Trophoblast cell (in vitro differentiated cells and primary cell): ENCODE data around the gene PERM1.
A peak's percentile ranks its signal among the peaks of the same experiment; 100 is the strongest.
"Not testable (repeated sequence)": the region's sequence is repeated elsewhere in the genome, so short reads cannot be mapped to it uniquely, and the experiment has no call there.

ENCODE experiments used
- DNase-seq, 2 donors: peaks; one replicate each; pipeline ENCODE4 v3.0.0-alpha.2; 2016
- H2AFZ ChIP-seq: 2 replicates; pipeline ENCODE4 v1.6.1; 2013; ENCODE audit warnings: low read length, moderate library complexity, mild to moderate bottlenecking; ENCODE audit not compliant: insufficient read depth, poor library complexity
- H2AK5ac ChIP-seq: 2 replicates; pipeline ENCODE4 v1.6.1; 2013; ENCODE audit warnings: mild to moderate bottlenecking, low read length
- H2BK120ac ChIP-seq: 2 replicates; pipeline ENCODE4 v1.6.1; 2013; ENCODE audit warnings: low read length, mild to moderate bottlenecking, moderate library complexity; ENCODE audit not compliant: insufficient read depth, poor library complexity
- H2BK12ac ChIP-seq: 2 replicates; pipeline ENCODE4 v1.6.1; 2013; ENCODE audit warnings: mild to moderate bottlenecking, low read length, moderate library complexity
- H2BK5ac ChIP-seq: 2 replicates; pipeline ENCODE4 v1.6.1; 2013; ENCODE audit warnings: low read length, low read depth, moderate library complexity, mild to moderate bottlenecking; ENCODE audit not compliant: poor library complexity
- H3K14ac ChIP-seq: 2 replicates; pipeline ENCODE4 v1.6.1; 2013; ENCODE audit warnings: mild to moderate bottlenecking, low read length
- H3K18ac ChIP-seq: 2 replicates; pipeline ENCODE4 v1.6.1; 2013; ENCODE audit warnings: mild to moderate bottlenecking, low read length
- H3K23ac ChIP-seq: 2 replicates; pipeline ENCODE4 v1.6.1; 2013; ENCODE audit warnings: low read length
- H3K27ac ChIP-seq: 2 replicates; pipeline ENCODE4 v1.5.1; 2013; ENCODE audit warnings: low read depth, mild to moderate bottlenecking, inconsistent platforms, low read length, moderate library complexity
- H3K27me3 ChIP-seq: 2 replicates; pipeline ENCODE4 v1.6.1; 2013; ENCODE audit warnings: inconsistent platforms, mild to moderate bottlenecking, low read length, moderate library complexity; ENCODE audit not compliant: insufficient read depth
- H3K36me3 ChIP-seq, 2 experiments: 1 replicate in 1 of 2; 2 replicates in 1 of 2; pipeline ENCODE4 v1.6.1; 2013; ENCODE audit warnings: low read length in 2 of 2, mild to moderate bottlenecking in 2 of 2, moderate library complexity in 1 of 2; ENCODE audit not compliant: insufficient read depth in 2 of 2, control insufficient read depth in 1 of 2
- H3K4ac ChIP-seq: 2 replicates; pipeline ENCODE4 v1.6.1; 2013; ENCODE audit warnings: low read depth, mild to moderate bottlenecking, low read length, moderate library complexity
- H3K4me1 ChIP-seq, 2 experiments: 1 replicate in 1 of 2; 2 replicates in 1 of 2; pipeline ENCODE4 v1.6.1; 2013; ENCODE audit warnings: low read length in 2 of 2, mild to moderate bottlenecking in 2 of 2, moderate library complexity in 1 of 2; ENCODE audit not compliant: insufficient read depth in 2 of 2, control insufficient read depth in 1 of 2
- H3K4me2 ChIP-seq: 2 replicates; pipeline ENCODE4 v1.6.1; 2013; ENCODE audit warnings: inconsistent platforms, mild to moderate bottlenecking, low read length, moderate library complexity
- H3K4me3 ChIP-seq: 2 replicates; pipeline ENCODE4 v1.5.1; 2013; ENCODE audit warnings: mild to moderate bottlenecking, low read depth, low read length, inconsistent platforms
- H3K79me1 ChIP-seq: one replicate; pipeline ENCODE4 v1.6.1; 2013; ENCODE audit warnings: low read length
- H3K79me2 ChIP-seq: 2 replicates; pipeline ENCODE4 v1.6.1; 2013; ENCODE audit warnings: low read length, mild to moderate bottlenecking; ENCODE audit not compliant: control insufficient read depth, insufficient read depth, poor library complexity
- H3K9ac ChIP-seq: 2 replicates; pipeline ENCODE4 v1.6.1; 2013; ENCODE audit warnings: mild to moderate bottlenecking, low read length
- H3K9me3 ChIP-seq: 2 replicates; pipeline ENCODE4 v1.6.1; 2013; ENCODE audit warnings: low read depth, mild to moderate bottlenecking, control low read depth, inconsistent platforms, low read length; ENCODE audit not compliant: insufficient read depth
- H4K12ac ChIP-seq: 2 replicates; pipeline ENCODE4 v1.6.1; 2013; ENCODE audit warnings: low read depth, mild to moderate bottlenecking, low read length, moderate library complexity
- H4K8ac ChIP-seq: 2 replicates; pipeline ENCODE4 v1.6.1; 2013; ENCODE audit warnings: low read depth, mild to moderate bottlenecking, low read length, moderate library complexity
- H4K91ac ChIP-seq: one replicate; pipeline ENCODE4 v1.6.1; 2013; ENCODE audit warnings: low read depth, mild to moderate bottlenecking, low read length, moderate library complexity
- WGBS: extraction: QIAGEN DNeasy Blood & Tissue Kit; methylation state at CpG from one replicate; pipeline ENCODE4 v1.1.7; 2013; ENCODE audit warnings: missing lambda C conversion rate; ENCODE audit not compliant: insufficient read length, insufficient coverage; ENCODE audit errors: extremely low coverage; 5-methylcytosine and 5-hydroxymethylcytosine counted together

The PERM1 gene

GRCh38 chr1:1014799-1015681, 33.1 kb upstream of the PERM1 start:
- Histone ChIP-seq H3K4me2 (no peak overlapping the region), H2BK120ac (no peak overlapping the region), H3K4ac (no peak overlapping the region), H3K9ac (no peak overlapping the region), H2AFZ (no peak overlapping the region), H3K9me3 (peaks cover 7% of the 10 kb centered on the region), H3K79me1 (peaks cover 5% of the 10 kb centered on the region), H3K14ac (no peak overlapping the region), H3K23ac (no peak overlapping the region), H3K36me3 (no peaks in the 10 kb centered on the region), H3K18ac (no peak overlapping the region), H3K27ac (no peak overlapping the region), H4K12ac (no peak overlapping the region), H2BK12ac (no peak overlapping the region), H3K79me2 (peaks cover under 1% of the 10 kb centered on the region), H4K91ac (no peak overlapping the region), H3K27me3 (no peaks in the 10 kb centered on the region), H3K4me1 (peaks cover 10 to 17% of the 10 kb centered on the region in 2 experiments), H2BK5ac (no peak overlapping the region), H4K8ac (no peak overlapping the region), H3K4me3 (no peak overlapping the region), H2AK5ac (no peak overlapping the region)
- no CpG with 5 or more reads among the region's 20 CpGs for WGBS
- no peak for DNase-seq

- H2BK120ac ChIP-seq, result no peak overlapping the region
- H2BK5ac ChIP-seq, result no peak overlapping the region
- H3K4ac ChIP-seq, result no peak overlapping the region
- peak overlapping the region; percentile 8 for H2AFZ ChIP-seq
- H3K18ac ChIP-seq, result peak overlapping the region; percentile 8
- peaks cover 6% of the 10 kb centered on the region for H3K9me3 ChIP-seq
- H3K36me3 ChIP-seq, result no peaks in the 10 kb centered on the region
- no peaks in the 10 kb centered on the region for H3K27me3 ChIP-seq
- no peak overlapping the region for H3K27ac ChIP-seq
- DNase-seq, result peak in 1 of 2 donors; percentile 55
- H3K4me1 ChIP-seq, result peaks cover 10 to 15% of the 10 kb centered on the region in 2 experiments
- no peak overlapping the region for H3K9ac ChIP-seq
- H4K8ac ChIP-seq, result no peak overlapping the region
- H3K79me2 ChIP-seq, result no peaks in the 10 kb centered on the region
- H2AK5ac ChIP-seq, result peak overlapping the region; percentile 45
- H3K4me3 ChIP-seq, result peak overlapping the region; percentile 55
- H4K91ac ChIP-seq, result no peak overlapping the region
- peaks cover 5% of the 10 kb centered on the region for H3K79me1 ChIP-seq
- H4K12ac ChIP-seq, result no peak overlapping the region
- H3K4me2 ChIP-seq, result peak overlapping the region; percentile 65
- H2BK12ac ChIP-seq, result no peak overlapping the region
- no peak overlapping the region for H3K23ac ChIP-seq
- H3K14ac ChIP-seq, result peak overlapping the region; percentile 42
- no CpG with 5 or more reads among the region's 41 CpGs for WGBS
Observed at GRCh38 chr1:1013922-1014648, 32.2 kb upstream of the PERM1 start.

GRCh38 chr1:1013105-1013921, 31.4 kb upstream of the PERM1 start, which contains the start of gene ISG15:
TSS of gene ISG15 (plus strand) at chr1:1013497. CDS start at chr1:1013574, 77 bp downstream.
- Histone ChIP-seq H3K14ac (peak within 1 kb of the TSS; percentile 42), H2AK5ac (peak within 1 kb of the TSS; percentile 45), H3K4me1 (peaks cover 10 to 13% of the 10 kb centered on the region in 2 experiments), H3K23ac (no peak within 1 kb of the TSS), H3K4me2 (peak within 1 kb of the TSS; percentile 65), H2BK12ac (no peak within 1 kb of the TSS), H3K9me3 (peaks cover 6% of the 10 kb centered on the region), H3K9ac (peak within 1 kb of the TSS; percentile 19), H3K27me3 (no peaks in the 10 kb centered on the region), H4K8ac (peak within 1 kb of the TSS; percentile 64), H4K91ac (peak within 1 kb of the TSS; percentile 47), H3K36me3 (no peaks in the 10 kb centered on the region), H3K27ac (peak within 1 kb of the TSS; percentile 46), H3K4ac (no peak within 1 kb of the TSS), H3K79me2 (no peaks in the 10 kb centered on the region), H2BK5ac (no peak within 1 kb of the TSS), H4K12ac (peak within 1 kb of the TSS; percentile 59), H3K18ac (peak within 1 kb of the TSS; percentile 13), H2AFZ (peak within 1 kb of the TSS; percentile 27), H3K79me1 (peaks cover 5% of the 10 kb centered on the region), H2BK120ac (peak within 1 kb of the TSS; percentile 67), H3K4me3 (peak within 1 kb of the TSS; percentile 55)
- peak; percentile 90 to 93 for DNase-seq
- no CpG with 5 or more reads among the region's 30 CpGs for WGBS

- H3K9me3 ChIP-seq, H4K12ac ChIP-seq, H3K18ac ChIP-seq, H3K4ac ChIP-seq, H2AK5ac ChIP-seq, H3K36me3 ChIP-seq, H3K79me2 ChIP-seq, H3K14ac ChIP-seq, H4K8ac ChIP-seq, H3K27me3 ChIP-seq, H3K4me3 ChIP-seq, H2BK120ac ChIP-seq, H3K9ac ChIP-seq, H3K23ac ChIP-seq, H2AFZ ChIP-seq, H2BK12ac ChIP-seq, H2BK5ac ChIP-seq, H3K79me1 ChIP-seq, DNase-seq: not testable (repeated sequence)
- WGBS, result no CpG with 5 or more reads among the region's 13 CpGs
- H3K27ac ChIP-seq, result peak overlapping the region; percentile 39
- peaks cover 10 to 13% of the 10 kb centered on the region in 2 experiments for H3K4me1 ChIP-seq
- peak overlapping the region; percentile 65 for H3K4me2 ChIP-seq
- H4K91ac ChIP-seq, result peak overlapping the region; percentile 31
Observed at GRCh38 chr1:1012736-1013104, 30.8 kb upstream of the PERM1 start.
